K562 (cell line): ENCODE data around the gene USP19. TPM values are rescaled to one million over a fixed set of nuclear protein-coding genes. Genes with fewer than 3 reads are reported as not detected.

Experiments used
- ATAC-seq: fragments of 200-7000 bp; cut with Tn5 transposase; 3 replicates; pipeline ENCODE4 v1.9.1; 2020; ENCODE audit warnings: moderate library complexity
- BruUV-seq: library from RNA; stranded (reverse); fragments of 400-500 nt; replicated peaks from 2 replicates; lab custom pipeline; 2021; lab: Mats Ljungman, UMichigan
- CTCF ChIA-PET: fragments of 300-600 bp; formaldehyde crosslinking; extraction: SDS; loops from one replicate; lab custom pipeline; 2021; ENCODE audit warnings: low intra/inter-chr PET ratio; lab: Yijun Ruan, JAX
- POLR2A ChIA-PET: fragments of 300-600, 350-650 bp; sonication (Branson Sonifier 250); formaldehyde crosslinking; extraction: SDS; loops from one replicate; lab custom pipeline; 2021; ENCODE audit warnings: antibody characterized with exemption, inconsistent platforms; lab: Yijun Ruan, JAX
- DNase-seq, 4 experiments: peaks; one replicate each; pipeline versions ENCODE4 v3.0.0 to v3.0.0-alpha.2; 2011 to 2018; ENCODE audit warnings: low spot score in 3 of 4, mixed read lengths in 3 of 4; ENCODE audit errors: extremely low read depth in 1 of 4
- FAIRE-seq: peaks from 2 replicates; lab custom pipeline; 2011; peaks lifted over from hg19 to GRCh38; lab: Jason Lieb, UNC
- H2AFZ ChIP-seq: 2 replicates; pipeline ENCODE4 v1.6.0; 2011; ENCODE audit warnings: low read depth, low read length, control low read depth, inconsistent platforms
- H3K27ac ChIP-seq: fragments of 200-600 bp; 3 replicates; pipeline ENCODE4 v1.8.0; 2011; ENCODE audit warnings: low read depth, mild to moderate bottlenecking, control low read depth, inconsistent platforms, low read length, moderate library complexity, mixed read lengths; ENCODE audit errors: extremely low read depth
- H3K27me3 ChIP-seq, 2 experiments: fragments of 300-600 bp in 1 of 2; 2 replicates in 1 of 2; 3 replicates in 1 of 2; pipeline versions ENCODE4 v1.6.0 to v1.8.0; 2011; ENCODE audit warnings: inconsistent platforms in 2 of 2, low read length in 2 of 2, mild to moderate bottlenecking in 1 of 2, mixed read lengths in 1 of 2, moderate library complexity in 1 of 2; ENCODE audit not compliant: control insufficient read depth in 2 of 2, insufficient read depth in 2 of 2
- H3K36me3 ChIP-seq: fragments of 300-600 bp; 3 replicates; pipeline ENCODE4 v1.8.0; 2011; ENCODE audit warnings: mild to moderate bottlenecking, low read length, inconsistent platforms; ENCODE audit not compliant: control insufficient read depth, insufficient read depth
- H3K4me1 ChIP-seq, 2 experiments: fragments of 200-600 bp in 1 of 2; replicated peaks in 1 of 2; 2 replicates in 1 of 2; 3 replicates in 1 of 2; pipeline versions ENCODE4 v1.5.1 to v1.8.0; 2011; ENCODE audit warnings: inconsistent platforms in 2 of 2, low read length in 2 of 2, mild to moderate bottlenecking in 1 of 2, mixed read lengths in 1 of 2, moderate library complexity in 1 of 2; ENCODE audit not compliant: control insufficient read depth in 2 of 2, insufficient read depth in 2 of 2
- H3K4me2 ChIP-seq: 2 replicates; pipeline ENCODE4 v1.6.1; 2011; ENCODE audit warnings: low read length, control low read depth, inconsistent platforms, mixed read lengths; ENCODE audit not compliant: insufficient read depth
- H3K4me3 ChIP-seq: fragments of 200-600 bp; sonication (generic), shearing (Covaris generic); 2 replicates; pipeline ENCODE4 v1.5.1; 2016; ENCODE audit warnings: control low read depth, inconsistent platforms
- H3K79me2 ChIP-seq: fragments of 200-600 bp; 3 replicates; pipeline ENCODE4 v1.8.0; 2011; ENCODE audit warnings: low read length, inconsistent platforms; ENCODE audit not compliant: control insufficient read depth, insufficient read depth
- H3K9ac ChIP-seq, 2 experiments: 2 replicates each; pipeline versions ENCODE4 v1.6.0 to v1.6.1; 2011; ENCODE audit warnings: low read depth in 2 of 2, low read length in 2 of 2, control low read depth in 1 of 2, inconsistent platforms in 1 of 2, mild to moderate bottlenecking in 1 of 2, mixed read lengths in 1 of 2; ENCODE audit not compliant: insufficient read depth in 1 of 2
- H3K9me1 ChIP-seq: one replicate; pipeline ENCODE4 v1.6.0; 2011; ENCODE audit warnings: inconsistent platforms, mild to moderate bottlenecking, low read length, moderate library complexity; ENCODE audit not compliant: control insufficient read depth, insufficient read depth
- H3K9me3 ChIP-seq: replicated peaks from 2 replicates; pipeline ENCODE4 v1.5.1; 2011; ENCODE audit warnings: low read depth, low read length, inconsistent platforms; ENCODE audit not compliant: control insufficient read depth, insufficient read depth
- H4K20me1 ChIP-seq: replicated peaks from 2 replicates; pipeline ENCODE4 v1.6.1; 2011; ENCODE audit warnings: low read length, inconsistent platforms, mixed read lengths; ENCODE audit not compliant: control insufficient read depth, insufficient read depth
- FOXK2 ChIP-seq, 2 experiments: fragments of 450-650 bp; IDR thresholded peaks in 1 of 2; conservative IDR thresholded peaks in 1 of 2; 2 replicates each; pipeline ENCODE4 v1.6.1; 2016; ENCODE audit warnings: low read depth in 2 of 2, mild to moderate bottlenecking in 1 of 2
- POLR2G ChIP-seq: fragments of 200-400 bp; formaldehyde crosslinking; IDR thresholded peaks from 2 replicates; pipeline ENCODE4 v1.6.1; 2017; ENCODE audit warnings: low read depth, mild to moderate bottlenecking, antibody characterized with exemption, low read length, moderate library complexity
- WGBS: fragments of 100-300 bp; shearing (Covaris generic); methylation state at CpG from one replicate; pipeline ENCODE4 v1.1.6; 2016; ENCODE audit warnings: low coverage, mixed read lengths; ENCODE audit not compliant: insufficient coverage; ENCODE audit errors: missing lambda C conversion rate; 5-methylcytosine and 5-hydroxymethylcytosine counted together
- in situ Hi-C: fragments of 300-500 bp; cut with MboI; formaldehyde crosslinking; loops from 4 replicates; pipeline ENCODE4 v1.15.0; 2018; ENCODE audit warnings: inconsistent platforms, mixed read lengths
- intact Hi-C: fragments of 100-400 bp; cut with micrococcal nuclease; formaldehyde crosslinking; loops from 2 replicates; pipeline ENCODE4 v1.14.2; 2022
- microRNA-seq: library from miRNA; unstranded; fragments of <30 nt; microRNA quantifications from one replicate; pipeline ENCODE4, GENCODE V29; 2018; ENCODE audit warnings: borderline microRNAs expressed
- polyA plus RNA-seq, 8 experiments: library from polyadenylated mRNA; depleted of rRNA in 4 of 8; stranded (reverse) in 5 of 8; unstranded in 3 of 8; fragments of >200 nt; fragmentation: Nextera tagmentation in 2 of 8; fragmentation: Illumina TruSeq in 1 of 8; extraction: Ambion mirVana in 2 of 8; extraction: Trizol in 1 of 8; gene quantifications; 2 replicates each; pipeline versions ENCODE4 v1.2.1 to v1.2.3, GENCODE V29; 2011 to 2014; ENCODE audit warnings: inconsistent platforms in 1 of 8, missing spikeins in 1 of 8
- small RNA-seq: library from RNA; depleted of rRNA; stranded (forward); fragments of <200 nt; gene quantifications from one replicate; pipeline ENCODE3, GENCODE V24; 2014
- total RNA-seq, 7 experiments: library from RNA; depleted of rRNA in 6 of 7; stranded (reverse); fragments of >200 nt in 6 of 7; fragmentation: Illumina TruSeq in 2 of 7; extraction: Trizol in 2 of 7; gene quantifications; 2 replicates each; pipeline versions ENCODE4 v1.2.1 to v1.2.3, GENCODE V29; 2011 to 2021; ENCODE audit warnings: low replicate concordance in 1 of 7
- TF ChIP-seq, protein P1 (sequence below), 2 experiments: IDR thresholded peaks in 1 of 2; conservative IDR thresholded peaks in 1 of 2; 2 replicates each; pipeline ENCODE4 v1.6.1; 2016; ENCODE audit warnings: low read depth in 2 of 2, mild to moderate bottlenecking in 1 of 2, missing compliant biosample characterization in 1 of 2, missing genetic modification characterization in 1 of 2, moderate library complexity in 1 of 2

USP19 gene
- total and polyA plus RNA-seq, 9 of the 15 experiments (the other 6 are each of a cell fraction or from before 2014, with no cell fraction given) = 0.24 to 65.9 (median 36.9) TPM

DNA sequence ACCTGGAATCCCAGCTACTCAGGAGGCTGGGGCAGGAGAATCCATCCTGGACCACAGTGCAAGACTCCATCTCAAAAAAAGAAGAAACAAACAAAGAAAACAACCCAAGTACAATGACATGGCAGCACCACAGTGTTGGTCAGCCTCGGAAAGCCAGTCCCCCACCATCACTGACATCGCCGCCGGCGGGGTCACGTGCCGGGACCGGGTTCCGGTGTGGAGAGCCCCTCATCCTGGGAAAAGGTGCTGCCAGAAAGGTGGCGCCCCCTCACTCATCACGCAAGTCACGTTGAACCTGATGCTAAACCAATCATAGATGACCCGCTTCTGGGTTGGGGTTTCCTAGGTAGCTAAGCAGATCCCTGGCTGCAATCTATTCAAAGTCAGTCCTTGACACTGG is 44.5 kb downstream of the USP19 start:
- ChIA-PET POLR2A (interaction anchor here (0.7 to 2.9 kb wide), 2 partner anchors 16 to 17 kb away, joined by 6 to 10 read pairs; partner anchors contain the start of gene QRICH1), CTCF (no interaction called here)
- TF ChIP-seq FOXK2 (conservative IDR thresholded peaks at IDR 0.05 in 1 of 2, IDR thresholded peaks at IDR 0.05 in 1 of 2; ENCODE audit: low read depth in 2 of 2) = no peak
- TF ChIP-seq, protein P1, sequence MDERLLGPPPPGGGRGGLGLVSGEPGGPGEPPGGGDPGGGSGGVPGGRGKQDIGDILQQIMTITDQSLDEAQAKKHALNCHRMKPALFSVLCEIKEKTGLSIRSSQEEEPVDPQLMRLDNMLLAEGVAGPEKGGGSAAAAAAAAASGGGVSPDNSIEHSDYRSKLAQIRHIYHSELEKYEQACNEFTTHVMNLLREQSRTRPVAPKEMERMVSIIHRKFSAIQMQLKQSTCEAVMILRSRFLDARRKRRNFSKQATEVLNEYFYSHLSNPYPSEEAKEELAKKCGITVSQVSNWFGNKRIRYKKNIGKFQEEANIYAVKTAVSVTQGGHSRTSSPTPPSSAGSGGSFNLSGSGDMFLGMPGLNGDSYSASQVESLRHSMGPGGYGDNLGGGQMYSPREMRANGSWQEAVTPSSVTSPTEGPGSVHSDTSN (CRISPR knock-in tag; IDR thresholded peaks at IDR 0.05; ENCODE audit: low read depth) = no peak
- TF ChIP-seq, protein P1 (tag; conservative IDR thresholded peaks at IDR 0.05; ENCODE audit: low read depth) = no peak
- peak; percentile 28; the same call in 1 of the 2 replicates for TF ChIP-seq POLR2G
- BruUV-seq = no TSS peak
- H3K4me1 ChIP-seq = no peaks in the 10 kb centered on the region
- WGBS = 94% methylated on average over 11 of the region's 13 CpGs
- no peaks in the 10 kb centered on the region for H3K9me1 ChIP-seq
- ATAC-seq (no peak), FAIRE-seq (no peak), DNase-seq (no peak)
- intact Hi-C loops (no loop called here), in situ Hi-C loops (no loop called here)
- peaks cover 75% of the 10 kb centered on the region; the same call in 2 of the 3 replicates for H3K36me3 ChIP-seq
- no peaks in the 10 kb centered on the region for H3K27me3 ChIP-seq
- peaks cover 31% of the 10 kb centered on the region for H3K79me2 ChIP-seq
- no peak overlapping the region for H3K9ac ChIP-seq
- no peak overlapping the region for H3K4me2 ChIP-seq
- H2AFZ ChIP-seq = no peak overlapping the region
- H3K9me3 ChIP-seq = no peaks in the 10 kb centered on the region
- no peaks in the 10 kb centered on the region for H4K20me1 ChIP-seq
- H3K4me3 ChIP-seq = no peak overlapping the region
- no peak overlapping the region for H3K27ac ChIP-seq

Small RNA genes within 50 kb of the gene (microRNA-seq; reads per million reads assigned to microRNA genes)
- gene MIR6890 = not detected

Small RNA genes within 50 kb of the gene (small RNA-seq; reads per million reads assigned to genes)
- gene RN7SL182P = not detected

Other genes with a start within 250 kb of the USP19 start
Only the 7 nearest of the 15 such genes appear.
- gene NDUFAF3, start 98.7 kb downstream of the USP19 start, total RNA-seq (2014; rRNA removed) = 127 and 133 TPM in 2 replicates
- gene NDUFAF3, start 98.7 kb downstream of the USP19 start, total RNA-seq (2014; rRNA removed; fragmentation: Illumina TruSeq; extraction: Trizol) = 17.9 and 22.4 TPM in 2 replicates
- 26.5 and 27.7 TPM in 2 replicates for gene NDUFAF3, start 98.7 kb downstream of the USP19 start, total RNA-seq (2015; rRNA removed; fragmentation: Illumina TruSeq; extraction: Trizol)
- gene NDUFAF3, start 98.7 kb downstream of the USP19 start, total RNA-seq (2021) = 73.3 and 77.2 TPM in 2 replicates
- gene NDUFAF3, start 98.7 kb downstream of the USP19 start, polyA plus RNA-seq (2011; rRNA removed) = 22.5 and 25.1 TPM in 2 replicates
- 39.8 and 49.8 TPM in 2 replicates for gene NDUFAF3, start 98.7 kb downstream of the USP19 start, polyA plus RNA-seq (2014; fragmentation: Illumina TruSeq; extraction: Trizol)
- gene NDUFAF3, start 98.7 kb downstream of the USP19 start, polyA plus RNA-seq (2014; fragmentation: Nextera tagmentation; extraction: Ambion mirVana) = 10 to 100 TPM; 17.0 to 36.3 TPM
- 64.6 and 75.9 TPM in 2 replicates for gene NDUFAF3, start 98.7 kb downstream of the USP19 start, polyA plus RNA-seq (2014; rRNA removed)
- gene IMPDH2, start 91.4 kb downstream of the USP19 start, total RNA-seq (2014; rRNA removed) = 376 and 506 TPM in 2 replicates
- gene IMPDH2, start 91.4 kb downstream of the USP19 start, total RNA-seq (2014; rRNA removed; fragmentation: Illumina TruSeq; extraction: Trizol) = 296 and 320 TPM in 2 replicates
- gene IMPDH2, start 91.4 kb downstream of the USP19 start, total RNA-seq (2015; rRNA removed; fragmentation: Illumina TruSeq; extraction: Trizol) = 359 and 366 TPM in 2 replicates
- gene IMPDH2, start 91.4 kb downstream of the USP19 start, total RNA-seq (2021) = 315 and 318 TPM in 2 replicates
- gene IMPDH2, start 91.4 kb downstream of the USP19 start, polyA plus RNA-seq (2011; rRNA removed) = 332 and 336 TPM in 2 replicates
- gene IMPDH2, start 91.4 kb downstream of the USP19 start, polyA plus RNA-seq (2014; fragmentation: Illumina TruSeq; extraction: Trizol) = 362 and 391 TPM in 2 replicates
- gene IMPDH2, start 91.4 kb downstream of the USP19 start, polyA plus RNA-seq (2014; fragmentation: Nextera tagmentation; extraction: Ambion mirVana) = 100 to 1,000 TPM; 426 to 507 TPM
- gene IMPDH2, start 91.4 kb downstream of the USP19 start, polyA plus RNA-seq (2014; rRNA removed) = 352 and 442 TPM in 2 replicates
- 54.6 and 59.0 TPM in 2 replicates for gene QRICH1, start 26.8 kb downstream of the USP19 start, total RNA-seq (2014; rRNA removed)
- gene QRICH1, start 26.8 kb downstream of the USP19 start, total RNA-seq (2014; rRNA removed; fragmentation: Illumina TruSeq; extraction: Trizol) = 56.7 and 67.5 TPM in 2 replicates
- 54.0 and 55.6 TPM in 2 replicates for gene QRICH1, start 26.8 kb downstream of the USP19 start, total RNA-seq (2015; rRNA removed; fragmentation: Illumina TruSeq; extraction: Trizol)
- 74.3 and 81.7 TPM in 2 replicates for gene QRICH1, start 26.8 kb downstream of the USP19 start, total RNA-seq (2021)
- gene QRICH1, start 26.8 kb downstream of the USP19 start, polyA plus RNA-seq (2011; rRNA removed) = 99.2 and 102 TPM in 2 replicates
- gene QRICH1, start 26.8 kb downstream of the USP19 start, polyA plus RNA-seq (2014; fragmentation: Illumina TruSeq; extraction: Trizol) = 65.1 and 73.3 TPM in 2 replicates
- 10 to 100 TPM; 20.1 to 20.5 TPM for gene QRICH1, start 26.8 kb downstream of the USP19 start, polyA plus RNA-seq (2014; fragmentation: Nextera tagmentation; extraction: Ambion mirVana)
- gene QRICH1, start 26.8 kb downstream of the USP19 start, polyA plus RNA-seq (2014; rRNA removed) = 89.7 and 90.7 TPM in 2 replicates
- 273 and 315 TPM in 2 replicates for gene QARS1, start 16.1 kb downstream of the USP19 start, total RNA-seq (2014; rRNA removed)
- 146 and 170 TPM in 2 replicates for gene QARS1, start 16.1 kb downstream of the USP19 start, total RNA-seq (2014; rRNA removed; fragmentation: Illumina TruSeq; extraction: Trizol)
- 176 TPM in 2 replicates for gene QARS1, start 16.1 kb downstream of the USP19 start, total RNA-seq (2015; rRNA removed; fragmentation: Illumina TruSeq; extraction: Trizol)
- 297 and 298 TPM in 2 replicates for gene QARS1, start 16.1 kb downstream of the USP19 start, total RNA-seq (2021)
- gene QARS1, start 16.1 kb downstream of the USP19 start, polyA plus RNA-seq (2011; rRNA removed) = 148 and 237 TPM in 2 replicates
- gene QARS1, start 16.1 kb downstream of the USP19 start, polyA plus RNA-seq (2014; fragmentation: Illumina TruSeq; extraction: Trizol) = 305 and 381 TPM in 2 replicates
- gene QARS1, start 16.1 kb downstream of the USP19 start, polyA plus RNA-seq (2014; fragmentation: Nextera tagmentation; extraction: Ambion mirVana) = 100 to 1,000 TPM; 230 to 310 TPM
- 249 and 307 TPM in 2 replicates for gene QARS1, start 16.1 kb downstream of the USP19 start, polyA plus RNA-seq (2014; rRNA removed)
- gene LAMB2, start 12.2 kb upstream of the USP19 start, total RNA-seq (2014; rRNA removed) = 11.1 and 16.2 TPM in 2 replicates
- 4.9 and 6.0 TPM in 2 replicates for gene LAMB2, start 12.2 kb upstream of the USP19 start, total RNA-seq (2014; rRNA removed; fragmentation: Illumina TruSeq; extraction: Trizol)
- gene LAMB2, start 12.2 kb upstream of the USP19 start, total RNA-seq (2015; rRNA removed; fragmentation: Illumina TruSeq; extraction: Trizol) = 6.4 and 6.7 TPM in 2 replicates
- gene LAMB2, start 12.2 kb upstream of the USP19 start, total RNA-seq (2021) = 17.5 and 17.9 TPM in 2 replicates
- 19.9 and 39.0 TPM in 2 replicates for gene LAMB2, start 12.2 kb upstream of the USP19 start, polyA plus RNA-seq (2011; rRNA removed)
- gene LAMB2, start 12.2 kb upstream of the USP19 start, polyA plus RNA-seq (2014; fragmentation: Illumina TruSeq; extraction: Trizol) = 17.2 and 18.4 TPM in 2 replicates
- 1 to 10 TPM; 1.4 to 3.0 TPM for gene LAMB2, start 12.2 kb upstream of the USP19 start, polyA plus RNA-seq (2014; fragmentation: Nextera tagmentation; extraction: Ambion mirVana)
- 22.8 and 26.0 TPM in 2 replicates for gene LAMB2, start 12.2 kb upstream of the USP19 start, polyA plus RNA-seq (2014; rRNA removed)
- gene CCDC71, start 45.5 kb upstream of the USP19 start, total RNA-seq (2014; rRNA removed) = 14.3 and 24.7 TPM in 2 replicates
- gene CCDC71, start 45.5 kb upstream of the USP19 start, total RNA-seq (2014; rRNA removed; fragmentation: Illumina TruSeq; extraction: Trizol) = 5.6 and 7.4 TPM in 2 replicates
- gene CCDC71, start 45.5 kb upstream of the USP19 start, total RNA-seq (2015; rRNA removed; fragmentation: Illumina TruSeq; extraction: Trizol) = 12.2 and 13.0 TPM in 2 replicates
- 18.4 and 18.7 TPM in 2 replicates for gene CCDC71, start 45.5 kb upstream of the USP19 start, total RNA-seq (2021)
- 14.1 and 15.6 TPM in 2 replicates for gene CCDC71, start 45.5 kb upstream of the USP19 start, polyA plus RNA-seq (2011; rRNA removed)
- gene CCDC71, start 45.5 kb upstream of the USP19 start, polyA plus RNA-seq (2014; fragmentation: Illumina TruSeq; extraction: Trizol) = 17.1 and 20.1 TPM in 2 replicates
- gene CCDC71, start 45.5 kb upstream of the USP19 start, polyA plus RNA-seq (2014; fragmentation: Nextera tagmentation; extraction: Ambion mirVana) = under 1 TPM; 0.13 to 0.31 TPM
- gene CCDC71, start 45.5 kb upstream of the USP19 start, polyA plus RNA-seq (2014; rRNA removed) = 19.3 and 21.7 TPM in 2 replicates
- gene KLHDC8B, start 50.8 kb upstream of the USP19 start, total RNA-seq (2014; rRNA removed) = 28.6 and 39.4 TPM in 2 replicates
- gene KLHDC8B, start 50.8 kb upstream of the USP19 start, total RNA-seq (2014; rRNA removed; fragmentation: Illumina TruSeq; extraction: Trizol) = 23.3 and 25.2 TPM in 2 replicates
- gene KLHDC8B, start 50.8 kb upstream of the USP19 start, total RNA-seq (2015; rRNA removed; fragmentation: Illumina TruSeq; extraction: Trizol) = 24.1 and 25.6 TPM in 2 replicates
- gene KLHDC8B, start 50.8 kb upstream of the USP19 start, total RNA-seq (2021) = 32.9 and 34.1 TPM in 2 replicates
- gene KLHDC8B, start 50.8 kb upstream of the USP19 start, polyA plus RNA-seq (2011; rRNA removed) = 33.9 and 34.8 TPM in 2 replicates
- 24.1 and 30.4 TPM in 2 replicates for gene KLHDC8B, start 50.8 kb upstream of the USP19 start, polyA plus RNA-seq (2014; fragmentation: Illumina TruSeq; extraction: Trizol)
- 1 to 10 TPM; 6.9 TPM for gene KLHDC8B, start 50.8 kb upstream of the USP19 start, polyA plus RNA-seq (2014; fragmentation: Nextera tagmentation; extraction: Ambion mirVana)
- gene KLHDC8B, start 50.8 kb upstream of the USP19 start, polyA plus RNA-seq (2014; rRNA removed) = 20.2 and 25.5 TPM in 2 replicates